H9 (cell line): ENCODE data around the gene C19orf33. TPM values are rescaled to one million over a fixed set of nuclear protein-coding genes. Genes with fewer than 3 reads are reported as not detected.

ENCODE experiments used
- DNase-seq: peaks from one replicate; pipeline ENCODE4 v3.0.0-alpha.2; 2017
- H2AFZ ChIP-seq: one replicate; pipeline ENCODE4 v1.6.1; 2013; ENCODE audit warnings: mild to moderate bottlenecking, low read length, control low read depth, moderate library complexity
- H2AK5ac ChIP-seq: 2 replicates; pipeline ENCODE4 v1.6.1; 2013; ENCODE audit warnings: low read length, control low read depth, mixed read lengths; ENCODE audit not compliant: insufficient read length
- H2BK120ac ChIP-seq: one replicate; pipeline ENCODE4 v1.6.1; 2013; ENCODE audit warnings: low read depth, mild to moderate bottlenecking, low read length, control low read depth, inconsistent platforms; ENCODE audit not compliant: poor library complexity, severe bottlenecking
- H2BK12ac ChIP-seq: 2 replicates; pipeline ENCODE4 v1.6.1; 2013; ENCODE audit warnings: low read length, control low read depth, mixed read lengths, low read depth; ENCODE audit not compliant: insufficient read length
- H2BK15ac ChIP-seq: 2 replicates; pipeline ENCODE4 v1.6.1; 2013; ENCODE audit warnings: low read depth, low read length, control low read depth
- H2BK20ac ChIP-seq: one replicate; pipeline ENCODE4 v1.6.1; 2013; ENCODE audit warnings: low read depth, mild to moderate bottlenecking, low read length, control low read depth, inconsistent platforms; ENCODE audit not compliant: poor library complexity, severe bottlenecking
- H2BK5ac ChIP-seq: 2 replicates; pipeline ENCODE4 v1.6.1; 2013; ENCODE audit warnings: low read length, control low read depth, mixed read lengths; ENCODE audit not compliant: insufficient read length
- H3K14ac ChIP-seq: 2 replicates; pipeline ENCODE4 v1.6.1; 2013; ENCODE audit warnings: low read length, control low read depth; ENCODE audit not compliant: insufficient read depth
- H3K18ac ChIP-seq: 2 replicates; pipeline ENCODE4 v1.6.1; 2013; ENCODE audit warnings: low read depth, mild to moderate bottlenecking, mixed read lengths, low read length, control low read depth; ENCODE audit not compliant: insufficient read length
- H3K23ac ChIP-seq: 2 replicates; pipeline ENCODE4 v1.6.1; 2013; ENCODE audit warnings: low read length, control low read depth, mixed read lengths, low read depth; ENCODE audit not compliant: insufficient read length
- H3K23me2 ChIP-seq: 2 replicates; pipeline ENCODE4 v1.6.1; 2013; ENCODE audit warnings: low read depth, mild to moderate bottlenecking, mixed read lengths, low read length, control low read depth; ENCODE audit not compliant: insufficient read length, poor library complexity, severe bottlenecking
- H3K27ac ChIP-seq: 2 replicates; pipeline ENCODE4 v1.5.1; 2013; ENCODE audit warnings: low read length, control low read depth, mixed read lengths, low read depth; ENCODE audit not compliant: insufficient read length
- H3K27me3 ChIP-seq: 2 replicates; pipeline ENCODE4 v1.6.1; 2013; ENCODE audit warnings: low read length, control low read depth, inconsistent platforms; ENCODE audit not compliant: insufficient read depth
- H3K4ac ChIP-seq: 2 replicates; pipeline ENCODE4 v1.6.1; 2013; ENCODE audit warnings: low read depth, mild to moderate bottlenecking, control low read depth, inconsistent platforms, low read length, moderate library complexity
- H3K4me1 ChIP-seq: 2 replicates; pipeline ENCODE4 v1.6.1; 2013; ENCODE audit warnings: low read length, control low read depth, inconsistent platforms; ENCODE audit not compliant: insufficient read depth
- H3K4me2 ChIP-seq: 2 replicates; pipeline ENCODE4 v1.6.1; 2013; ENCODE audit warnings: low read length, control low read depth, mixed read lengths; ENCODE audit not compliant: insufficient read length, insufficient read depth
- H3K56ac ChIP-seq: 2 replicates; pipeline ENCODE4 v1.6.1; 2013; ENCODE audit warnings: low read depth, mild to moderate bottlenecking, mixed read lengths, low read length, control low read depth; ENCODE audit not compliant: insufficient read length
- H3K79me1 ChIP-seq: 2 replicates; pipeline ENCODE4 v1.6.1; 2013; ENCODE audit warnings: low read depth, mild to moderate bottlenecking, moderate library complexity, low read length, control low read depth, inconsistent platforms; ENCODE audit not compliant: insufficient read depth, poor library complexity, severe bottlenecking
- H3K79me2 ChIP-seq: 2 replicates; pipeline ENCODE4 v1.6.1; 2013; ENCODE audit warnings: low read length, control low read depth, inconsistent platforms; ENCODE audit not compliant: insufficient read depth
- H3K9ac ChIP-seq: 2 replicates; pipeline ENCODE4 v1.6.1; 2013; ENCODE audit warnings: low read length, control low read depth, mixed read lengths; ENCODE audit not compliant: insufficient read length; ENCODE audit errors: extremely low read depth
- H3K9me3 ChIP-seq: one replicate; pipeline ENCODE4 v1.6.1; 2013; ENCODE audit warnings: low read depth, low read length, inconsistent platforms; ENCODE audit not compliant: control insufficient read depth
- H3T11ph ChIP-seq: one replicate; pipeline ENCODE4 v1.6.1; 2013; ENCODE audit warnings: mild to moderate bottlenecking, low read length, control low read depth, inconsistent platforms
- H4K20me1 ChIP-seq: one replicate; pipeline ENCODE4 v1.6.1; 2013; ENCODE audit not compliant: control insufficient read depth, insufficient read length, insufficient read depth
- H4K5ac ChIP-seq: 2 replicates; pipeline ENCODE4 v1.6.1; 2013; ENCODE audit warnings: low read depth, mild to moderate bottlenecking, mixed read lengths, low read length, control low read depth; ENCODE audit not compliant: insufficient read length
- H4K8ac ChIP-seq: replicated peaks from 2 replicates; pipeline ENCODE4 v1.6.1; 2013; ENCODE audit warnings: low read length, control low read depth, mixed read lengths, low read depth; ENCODE audit not compliant: insufficient read length
- H4K91ac ChIP-seq: 2 replicates; pipeline ENCODE4 v1.6.1; 2013; ENCODE audit warnings: low read depth, mild to moderate bottlenecking, moderate library complexity, mixed read lengths, low read length, control low read depth; ENCODE audit not compliant: insufficient read length
- H3K27ac Mint-ChIP-seq, 3 experiments: 2 replicates in 2 of 3; 3 replicates in 1 of 3; pipeline ENCODE4 v1.8.0; 2020 to 2021; ENCODE audit warnings: mixed read lengths in 3 of 3, mild to moderate bottlenecking in 1 of 3, moderate library complexity in 1 of 3
- H3K27me3 Mint-ChIP-seq: 2 replicates; pipeline ENCODE4 v1.8.0; 2021; ENCODE audit warnings: low read depth, mild to moderate bottlenecking, moderate library complexity, mixed read lengths
- H3K36me3 Mint-ChIP-seq, 3 experiments: 2 replicates in 2 of 3; 3 replicates in 1 of 3; pipeline ENCODE4 v1.8.0; 2020 to 2021; ENCODE audit warnings: low read depth in 3 of 3, mixed read lengths in 3 of 3; ENCODE audit not compliant: insufficient read depth in 1 of 3
- H3K4me1 Mint-ChIP-seq, 2 experiments: 2 replicates each; pipeline ENCODE4 v1.8.0; 2020; ENCODE audit warnings: mixed read lengths in 2 of 2
- H3K4me3 Mint-ChIP-seq, 2 experiments: 2 replicates in 1 of 2; 3 replicates in 1 of 2; pipeline ENCODE4 v1.8.0; 2020 to 2021; ENCODE audit warnings: mild to moderate bottlenecking in 2 of 2, mixed read lengths in 2 of 2, moderate library complexity in 1 of 2
- H3K9me3 Mint-ChIP-seq, 2 experiments: 2 replicates in 1 of 2; 3 replicates in 1 of 2; pipeline ENCODE4 v1.8.0; 2020; ENCODE audit warnings: mild to moderate bottlenecking in 2 of 2, mixed read lengths in 2 of 2, moderate library complexity in 1 of 2
- WGBS: extraction: QIAGEN DNeasy Blood & Tissue Kit; methylation state at CpG from one replicate; pipeline ENCODE4 v1.1.7; 2013; ENCODE audit warnings: missing lambda C conversion rate, low lambda C conversion rate, mixed read lengths; ENCODE audit not compliant: insufficient read length; ENCODE audit errors: extremely low coverage; 5-methylcytosine and 5-hydroxymethylcytosine counted together
- total RNA-seq: library from RNA; stranded (reverse); gene quantifications from 2 replicates; pipeline ENCODE4 v1.2.1, GENCODE V29; 2021
- TF ChIP-seq, protein P1 (sequence below): fragments of 200-600 bp; sonication (generic); conservative IDR thresholded peaks from 3 replicates; pipeline ENCODE4 v1.8.0; 2021; ENCODE audit warnings: antibody characterized with exemption, mild to moderate bottlenecking

C19orf33 gene
- total RNA-seq, 1 experiment from 2014 or later, result not detected

DNA sequence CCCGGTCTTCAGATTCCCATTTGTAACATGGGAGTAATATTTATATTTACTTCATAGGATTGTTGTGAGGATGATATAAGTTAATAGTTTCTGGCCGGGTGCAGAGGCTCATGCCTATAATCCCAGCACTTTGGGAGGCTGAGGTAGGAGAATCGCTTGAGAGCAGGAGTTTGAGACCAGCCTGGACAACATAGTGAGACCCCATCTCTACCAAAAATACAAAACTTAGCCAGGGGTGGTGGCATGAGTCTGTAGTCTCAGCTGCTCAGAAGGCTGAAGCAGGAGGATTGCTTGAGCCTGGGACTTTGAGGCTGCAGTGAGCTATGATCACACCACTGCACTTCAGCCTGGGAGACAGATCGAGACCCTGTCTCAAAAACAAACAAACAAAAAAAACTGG, 42.8 kb downstream of the C19orf33 start:
- Mint-ChIP-seq H3K4me1 (peaks cover 3 to 4% of the 10 kb centered on the region in 2 experiments; a peak in 2 of 4 replicates), H3K4me3 (no peak overlapping the region), H3K36me3 (no peaks in the 10 kb centered on the region), H3K27ac (no peak overlapping the region), H3K9me3 (no peaks in the 10 kb centered on the region), H3K27me3 (peaks cover 9% of the 10 kb centered on the region)
- H3K27me3 ChIP-seq, result no peaks in the 10 kb centered on the region
- H4K91ac ChIP-seq, result no peak overlapping the region
- no peaks in the 10 kb centered on the region for H4K20me1 ChIP-seq
- no peak overlapping the region for H3T11ph ChIP-seq
- no peak overlapping the region for H3K4me2 ChIP-seq
- H2BK15ac ChIP-seq, result no peak overlapping the region
- H3K79me1 ChIP-seq, result no peaks in the 10 kb centered on the region
- H3K4me1 ChIP-seq, result no peaks in the 10 kb centered on the region
- no peak overlapping the region for H3K14ac ChIP-seq
- no CpG with 5 or more reads among the region's 4 CpGs for WGBS
- no peak overlapping the region for H3K9ac ChIP-seq
- H2BK20ac ChIP-seq, result no peak overlapping the region
- no peak overlapping the region for H3K23ac ChIP-seq
- no peak overlapping the region for H4K8ac ChIP-seq
- no peak overlapping the region for H3K27ac ChIP-seq
- H3K4ac ChIP-seq, result no peak overlapping the region
- H4K5ac ChIP-seq, result no peak overlapping the region
- H3K18ac ChIP-seq, result no peak overlapping the region
- no peak overlapping the region for H2BK120ac ChIP-seq
- H2BK12ac ChIP-seq, result no peak overlapping the region
- no peaks in the 10 kb centered on the region for H3K9me3 ChIP-seq
- no peak overlapping the region for H2AFZ ChIP-seq
- H3K23me2 ChIP-seq, result no peaks in the 10 kb centered on the region
- no peak for DNase-seq
- H3K56ac ChIP-seq, result no peak overlapping the region
- TF ChIP-seq, protein P1, sequence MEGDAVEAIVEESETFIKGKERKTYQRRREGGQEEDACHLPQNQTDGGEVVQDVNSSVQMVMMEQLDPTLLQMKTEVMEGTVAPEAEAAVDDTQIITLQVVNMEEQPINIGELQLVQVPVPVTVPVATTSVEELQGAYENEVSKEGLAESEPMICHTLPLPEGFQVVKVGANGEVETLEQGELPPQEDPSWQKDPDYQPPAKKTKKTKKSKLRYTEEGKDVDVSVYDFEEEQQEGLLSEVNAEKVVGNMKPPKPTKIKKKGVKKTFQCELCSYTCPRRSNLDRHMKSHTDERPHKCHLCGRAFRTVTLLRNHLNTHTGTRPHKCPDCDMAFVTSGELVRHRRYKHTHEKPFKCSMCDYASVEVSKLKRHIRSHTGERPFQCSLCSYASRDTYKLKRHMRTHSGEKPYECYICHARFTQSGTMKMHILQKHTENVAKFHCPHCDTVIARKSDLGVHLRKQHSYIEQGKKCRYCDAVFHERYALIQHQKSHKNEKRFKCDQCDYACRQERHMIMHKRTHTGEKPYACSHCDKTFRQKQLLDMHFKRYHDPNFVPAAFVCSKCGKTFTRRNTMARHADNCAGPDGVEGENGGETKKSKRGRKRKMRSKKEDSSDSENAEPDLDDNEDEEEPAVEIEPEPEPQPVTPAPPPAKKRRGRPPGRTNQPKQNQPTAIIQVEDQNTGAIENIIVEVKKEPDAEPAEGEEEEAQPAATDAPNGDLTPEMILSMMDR, result no peak
- no peak overlapping the region for H2AK5ac ChIP-seq
- no peaks in the 10 kb centered on the region for H3K79me2 ChIP-seq
- no peak overlapping the region for H2BK5ac ChIP-seq
